Measurements from ENCODE around the gene RPS10. TPM values are rescaled to one million over a fixed set of nuclear protein-coding genes. Genes with fewer than 3 reads are reported as not detected.

RPS10 gene
- total and polyA plus RNA-seq, 2 of the 8 experiments (the other 6 are each of a cell fraction or from before 2014, with no cell fraction given): 2,408 to 11,142 TPM

DNA sequence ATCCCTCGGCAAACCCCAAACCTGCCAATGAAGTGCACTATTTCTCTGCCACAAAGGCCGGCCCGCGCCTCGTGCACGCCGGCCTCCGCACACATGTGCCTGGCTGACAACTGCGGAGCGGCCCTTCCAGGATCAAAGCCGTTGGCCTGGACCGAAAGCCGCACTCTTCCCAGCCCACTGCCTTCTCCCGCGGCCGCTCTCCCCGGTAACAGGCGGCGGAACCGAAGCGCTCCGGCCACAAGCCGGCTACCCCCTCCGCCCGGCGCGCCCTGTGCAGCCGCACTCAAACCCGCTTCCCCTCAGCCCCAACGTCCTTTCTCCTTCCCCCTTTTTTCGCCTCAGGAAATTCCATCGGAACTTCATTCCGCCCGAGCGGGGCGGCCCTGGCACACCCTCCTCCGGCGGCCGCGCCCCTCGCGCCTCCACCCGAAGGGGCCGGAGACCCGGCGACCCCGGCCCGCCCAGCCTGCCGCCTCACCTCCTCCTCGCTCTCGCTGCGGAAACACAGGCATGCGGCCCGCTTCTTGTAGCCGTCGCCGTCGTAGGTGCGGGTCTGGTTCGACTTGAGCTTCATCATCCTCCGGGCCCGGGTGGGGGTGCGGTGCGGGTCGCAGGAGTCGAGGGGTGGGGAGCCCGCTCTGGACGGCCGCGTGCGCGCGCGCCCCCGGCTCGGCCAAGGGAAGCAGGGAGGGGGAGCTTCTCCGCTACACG lies 33.9 kb downstream of the RPS10 start:
- Histone ChIP-seq H3K4me1 (replicated peaks in 1 of 4; ENCODE audit: control insufficient read depth in 3 of 4, insufficient read depth in 4 of 4, low read length in 3 of 4) (peaks cover 0 to 4% (median 0%) of the 10 kb centered on the region in 4 experiments; a peak in 2 of 7 replicates), H4K91ac (replicated peaks; ENCODE audit: insufficient read length, low read length) (peak overlapping the region; percentile 96), H3K56ac (replicated peaks; ENCODE audit: insufficient read length, low read depth, low read length) (peak overlapping the region; percentile 86), H2BK20ac (ENCODE audit: low read length) (no peak overlapping the region), H4K20me1 (replicated peaks in 1 of 2; ENCODE audit: control insufficient read depth in 1 of 2, insufficient read depth in 2 of 2, low read length in 2 of 2) (peaks cover 0 to 3% of the 10 kb centered on the region in 2 experiments), H3K36me3 (ENCODE audit: control insufficient read depth in 2 of 4, insufficient read depth in 4 of 4, low read length in 3 of 4) (no peaks in the 10 kb centered on the region), H3K14ac (ENCODE audit: insufficient read length) (no peak overlapping the region), H4K5ac (ENCODE audit: insufficient read length, low read depth, low read length) (peak overlapping the region; percentile 90), H3K79me1 (ENCODE audit: low read depth, low read length) (0 out of 2 replicates have a peak, but pooled peaks cover 3% of the 10 kb centered on the region), H3K4me2 (ENCODE audit: insufficient read depth in 1 of 2, low read depth in 2 of 2, low read length in 2 of 2) (peak overlapping the region; percentile 83 to 85), H3K23me2 (ENCODE audit: low read depth, low read length) (peaks cover 5% of the 10 kb centered on the region; the same call in 1 of the 2 replicates), H3K9ac (replicated peaks in 1 of 4; ENCODE audit: extremely low read depth in 1 of 4, low read depth in 3 of 4, low read length in 3 of 4) (peak overlapping the region; percentile 59 to 91 (median 80)), H2BK5ac (ENCODE audit: low read depth, low read length) (peak overlapping the region; percentile 60; the same call in 1 of the 2 replicates), H3K27me3 (replicated peaks in 1 of 4; ENCODE audit: control insufficient read depth in 3 of 4, extremely low read depth in 1 of 4, insufficient read depth in 3 of 4, low read length in 3 of 4) (no peaks in the 10 kb centered on the region), H3K79me2 (ENCODE audit: control insufficient read depth in 1 of 2, insufficient read depth in 2 of 2, low read length in 2 of 2) (peaks cover 12 to 47% of the 10 kb centered on the region in 2 experiments), H3K4ac (replicated peaks; ENCODE audit: insufficient read length, low read depth, low read length) (no peak overlapping the region), H3K4me3 (ENCODE audit: extremely low read depth in 1 of 4, insufficient read depth in 2 of 4, low read depth in 3 of 4, low read length in 4 of 4) (peak overlapping the region; percentile 78 to 99 (median 83)), H2AK5ac (ENCODE audit: low read depth, low read length) (no peak overlapping the region), H2BK12ac (ENCODE audit: low read depth, low read length) (no peak overlapping the region), H2BK120ac (replicated peaks; ENCODE audit: low read depth, low read length) (peak overlapping the region; percentile 64), H3K9me3 (ENCODE audit: insufficient read depth in 2 of 2, low read depth in 1 of 2, low read length in 1 of 2) (peaks cover 4 to 7% of the 10 kb centered on the region in 2 experiments; a peak in 1 of 4 replicates), H2AFZ (ENCODE audit: low read length) (no peak overlapping the region; the same call in 1 of the 2 replicates), H4K8ac (ENCODE audit: extremely low read depth, insufficient read depth, low read length) (peak overlapping the region; percentile 94), H3K27ac (ENCODE audit: low read depth, low read length) (peak overlapping the region; percentile 66), H3K18ac (ENCODE audit: extremely low read depth, low read length) (peak overlapping the region; percentile 99), H2BK15ac (ENCODE audit: low read length) (no peak overlapping the region), H3K23ac (ENCODE audit: insufficient read length) (no peak overlapping the region)
- DNase-seq (ENCODE audit: low read depth in 1 of 2, low spot score in 2 of 2) (peak in 1 of 2 experiments; percentile 84), FAIRE-seq (no peak)
- POLR2A ChIA-PET (ENCODE audit: partially characterized antibody): interaction anchor here (0.6 to 9.4 kb wide), 13 partner anchors 9 to 400 kb away, joined by 3 to 108 read pairs (median 3); partner anchors contain the start of genes BLTP3A, HMGA1 and SMIM29
- WGBS, 2 experiments (ENCODE audit: extremely low coverage in 1 of 2, insufficient coverage in 1 of 2, insufficient read length in 1 of 2, insufficient replicate concordance in 2 of 2, low coverage in 1 of 2, low lambda C conversion rate in 2 of 2, missing lambda C conversion rate in 1 of 2): 1% methylated on average over 54 of the region's 78 CpGs; no CpG with 5 or more reads in 1 of the 2 experiments
- CTCF ChIA-PET (ENCODE audit: partially characterized antibody): interaction anchor here (1.0 to 1.3 kb wide), 3 partner anchors 12 to 142 kb away, joined by 3 to 6 read pairs (median 3); no protein-coding TSS in a partner anchor
- no peak for TF ChIP-seq BACH1 (IDR thresholded peaks at IDR 0.05; ENCODE audit: low read length)
- TF ChIP-seq MAX (IDR thresholded peaks at IDR 0.05): peak; percentile 98
- peak; percentile 84 for TF ChIP-seq ASH2L (IDR thresholded peaks at IDR 0.05; ENCODE audit: low read length)
- 0 out of 2 replicates have a peak, but pooled peaks have one; percentile 23 for TF ChIP-seq TBP (IDR thresholded peaks at IDR 0.05; ENCODE audit: low read depth, low read length)
- TF ChIP-seq TAF7 (optimal IDR thresholded peaks at IDR 0.05; ENCODE audit: borderline replicate concordance, low read depth, low read length): no peak
- TF ChIP-seq HDAC2 (IDR thresholded peaks at IDR 0.05; ENCODE audit: borderline replicate concordance in 1 of 2, low read depth in 2 of 2, low read length in 2 of 2): peak in 1 of 2 experiments; percentile 76; a peak in 1 of 4 replicates
- peak in 1 of 2 experiments; percentile 9; a peak in 1 of 3 replicates for TF ChIP-seq EP300 (IDR thresholded peaks at IDR 0.05; ENCODE audit: borderline replicate concordance in 1 of 2, low read depth in 2 of 2, low read length in 2 of 2)
- TF ChIP-seq SIN3A (conservative IDR thresholded peaks at IDR 0.05 in 1 of 2, IDR thresholded peaks at IDR 0.05 in 1 of 2; ENCODE audit: low read depth in 1 of 2, low read length in 2 of 2): peak; percentile 92; a peak in 3 of 4 replicates
- TF ChIP-seq, protein P1, sequence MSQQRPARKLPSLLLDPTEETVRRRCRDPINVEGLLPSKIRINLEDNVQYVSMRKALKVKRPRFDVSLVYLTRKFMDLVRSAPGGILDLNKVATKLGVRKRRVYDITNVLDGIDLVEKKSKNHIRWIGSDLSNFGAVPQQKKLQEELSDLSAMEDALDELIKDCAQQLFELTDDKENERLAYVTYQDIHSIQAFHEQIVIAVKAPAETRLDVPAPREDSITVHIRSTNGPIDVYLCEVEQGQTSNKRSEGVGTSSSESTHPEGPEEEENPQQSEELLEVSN (IDR thresholded peaks at IDR 0.05): peak; percentile 93
